WTC11 (cell line): Measurements from ENCODE around the gene GALNT18.

Experiments used
- TF ChIP-seq, protein P1 (sequence below): sonication (generic); formaldehyde crosslinking; conservative IDR thresholded peaks from 2 replicates; pipeline ENCODE4 v1.8.1; 2023; ENCODE audit warnings: mild to moderate bottlenecking, low read depth, missing genetic modification reagents, moderate library complexity
- TF ChIP-seq, protein P2 (sequence below): fragments of 200-600 bp; IDR thresholded peaks from 2 replicates; pipeline ENCODE4 v1.8.0; 2022; ENCODE audit warnings: antibody characterized with exemption

DNA sequence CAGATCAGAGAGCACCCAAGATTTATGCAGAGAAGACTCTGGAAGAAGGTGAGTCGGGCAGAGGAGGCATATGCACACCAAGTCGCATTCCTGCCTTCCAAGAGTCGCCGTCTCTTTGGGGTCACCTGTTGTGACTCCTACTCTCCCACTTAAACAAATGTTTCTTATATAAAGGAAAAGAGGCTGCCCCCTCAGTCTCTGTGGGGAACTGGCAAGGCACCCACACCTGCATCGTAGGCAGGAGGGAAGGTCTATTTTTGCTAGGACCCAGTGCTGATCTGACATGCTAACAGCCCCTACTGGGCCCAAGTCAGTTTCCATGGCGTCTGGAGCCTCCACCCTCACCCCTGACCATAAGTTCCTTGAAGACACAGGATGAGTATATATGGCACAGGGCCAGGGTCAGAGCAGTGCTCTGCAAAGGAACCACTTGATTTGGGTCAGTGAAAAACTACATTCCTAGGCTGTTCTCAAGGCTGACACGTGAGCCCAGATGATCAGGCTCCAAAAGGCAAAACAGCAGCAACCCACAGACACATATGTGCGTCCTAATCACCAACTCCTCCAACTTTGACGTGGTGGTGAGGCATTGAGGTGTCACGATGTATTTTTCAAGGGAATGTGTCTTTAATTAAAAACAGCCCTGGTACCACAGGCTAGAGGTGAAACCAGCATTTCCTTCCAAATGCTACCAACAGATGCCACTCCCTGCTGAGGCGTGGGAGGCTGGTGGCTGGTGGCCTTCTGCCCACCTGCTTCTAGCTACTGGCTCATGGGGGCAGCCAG, 213.2 kb downstream of the GALNT18 start:
- TF ChIP-seq, protein P1, sequence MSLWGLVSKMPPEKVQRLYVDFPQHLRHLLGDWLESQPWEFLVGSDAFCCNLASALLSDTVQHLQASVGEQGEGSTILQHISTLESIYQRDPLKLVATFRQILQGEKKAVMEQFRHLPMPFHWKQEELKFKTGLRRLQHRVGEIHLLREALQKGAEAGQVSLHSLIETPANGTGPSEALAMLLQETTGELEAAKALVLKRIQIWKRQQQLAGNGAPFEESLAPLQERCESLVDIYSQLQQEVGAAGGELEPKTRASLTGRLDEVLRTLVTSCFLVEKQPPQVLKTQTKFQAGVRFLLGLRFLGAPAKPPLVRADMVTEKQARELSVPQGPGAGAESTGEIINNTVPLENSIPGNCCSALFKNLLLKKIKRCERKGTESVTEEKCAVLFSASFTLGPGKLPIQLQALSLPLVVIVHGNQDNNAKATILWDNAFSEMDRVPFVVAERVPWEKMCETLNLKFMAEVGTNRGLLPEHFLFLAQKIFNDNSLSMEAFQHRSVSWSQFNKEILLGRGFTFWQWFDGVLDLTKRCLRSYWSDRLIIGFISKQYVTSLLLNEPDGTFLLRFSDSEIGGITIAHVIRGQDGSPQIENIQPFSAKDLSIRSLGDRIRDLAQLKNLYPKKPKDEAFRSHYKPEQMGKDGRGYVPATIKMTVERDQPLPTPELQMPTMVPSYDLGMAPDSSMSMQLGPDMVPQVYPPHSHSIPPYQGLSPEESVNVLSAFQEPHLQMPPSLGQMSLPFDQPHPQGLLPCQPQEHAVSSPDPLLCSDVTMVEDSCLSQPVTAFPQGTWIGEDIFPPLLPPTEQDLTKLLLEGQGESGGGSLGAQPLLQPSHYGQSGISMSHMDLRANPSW = no peak
- TF ChIP-seq, protein P2, sequence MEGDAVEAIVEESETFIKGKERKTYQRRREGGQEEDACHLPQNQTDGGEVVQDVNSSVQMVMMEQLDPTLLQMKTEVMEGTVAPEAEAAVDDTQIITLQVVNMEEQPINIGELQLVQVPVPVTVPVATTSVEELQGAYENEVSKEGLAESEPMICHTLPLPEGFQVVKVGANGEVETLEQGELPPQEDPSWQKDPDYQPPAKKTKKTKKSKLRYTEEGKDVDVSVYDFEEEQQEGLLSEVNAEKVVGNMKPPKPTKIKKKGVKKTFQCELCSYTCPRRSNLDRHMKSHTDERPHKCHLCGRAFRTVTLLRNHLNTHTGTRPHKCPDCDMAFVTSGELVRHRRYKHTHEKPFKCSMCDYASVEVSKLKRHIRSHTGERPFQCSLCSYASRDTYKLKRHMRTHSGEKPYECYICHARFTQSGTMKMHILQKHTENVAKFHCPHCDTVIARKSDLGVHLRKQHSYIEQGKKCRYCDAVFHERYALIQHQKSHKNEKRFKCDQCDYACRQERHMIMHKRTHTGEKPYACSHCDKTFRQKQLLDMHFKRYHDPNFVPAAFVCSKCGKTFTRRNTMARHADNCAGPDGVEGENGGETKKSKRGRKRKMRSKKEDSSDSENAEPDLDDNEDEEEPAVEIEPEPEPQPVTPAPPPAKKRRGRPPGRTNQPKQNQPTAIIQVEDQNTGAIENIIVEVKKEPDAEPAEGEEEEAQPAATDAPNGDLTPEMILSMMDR = no peak
